Middle frontal gyrus (tissue), 1 donor: ENCODE results near the gene VSNL1.

ENCODE experiments used
- DNase-seq: peaks from one replicate; pipeline ENCODE4 v3.0.0-alpha.2; 2015; ENCODE audit warnings: low spot score; ENCODE audit errors: extremely low spot score

The VSNL1 gene

GRCh38 chr2:17643031-17643615 is 102.6 kb downstream of the VSNL1 start:
- peak; percentile 44 for DNase-seq

DNA sequence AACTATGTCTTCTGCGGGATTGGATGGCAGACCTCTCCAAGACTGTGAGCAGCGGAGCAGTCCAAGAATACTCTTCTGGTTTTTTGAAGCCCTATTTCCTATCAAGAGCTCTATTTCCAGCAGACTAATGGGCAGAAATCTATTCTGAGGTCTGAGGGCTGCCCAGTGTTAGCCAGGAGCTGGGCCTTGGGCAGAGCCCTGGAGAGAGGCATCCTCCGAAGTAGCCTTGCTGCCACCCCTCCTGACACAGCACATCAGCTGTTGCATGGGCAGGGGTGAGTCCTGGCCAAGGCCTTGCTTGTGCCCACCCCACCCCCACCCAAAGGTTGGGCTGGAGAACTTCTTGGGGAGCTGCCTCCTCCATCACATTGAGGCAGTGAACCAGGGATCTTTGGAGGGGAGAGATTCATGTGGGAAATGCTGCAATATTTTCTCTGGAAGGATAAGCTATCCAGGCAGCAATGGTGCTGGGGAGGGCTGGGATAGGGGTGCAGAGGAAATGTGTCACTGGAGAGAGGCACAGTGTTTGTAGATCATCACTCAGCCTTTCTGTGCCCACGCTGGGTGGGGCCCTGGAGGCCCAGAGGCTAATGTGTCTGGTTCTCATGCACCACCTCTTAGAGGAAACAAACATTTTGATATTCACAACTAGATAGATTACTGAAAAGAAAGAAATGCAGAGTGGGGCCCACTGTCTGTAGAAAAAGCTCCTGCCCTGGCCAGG is 104.7 kb downstream of the VSNL1 start:
- DNase-seq: no peak

DNA sequence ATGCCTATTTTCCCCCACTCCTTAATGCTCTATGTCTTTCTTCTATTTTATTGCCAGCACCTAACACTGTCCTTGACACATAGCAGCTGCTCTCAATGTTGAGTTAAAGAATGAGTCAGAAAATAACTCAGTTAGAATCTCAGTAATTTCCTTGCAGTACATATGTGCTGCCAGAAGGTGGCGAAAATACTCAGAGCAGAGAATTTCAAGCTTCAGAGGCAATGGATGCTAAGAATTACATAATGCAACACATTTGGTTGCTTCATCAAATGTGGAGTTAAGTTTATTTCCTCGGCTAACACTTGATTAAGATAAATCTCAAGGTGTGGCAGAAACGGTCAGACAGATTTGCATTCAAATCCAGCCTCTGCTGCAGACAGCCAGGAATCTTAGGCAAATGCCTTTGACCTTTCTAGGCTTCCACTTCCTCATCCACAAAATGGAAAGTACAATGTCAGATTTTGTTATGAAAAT is 105.6 kb downstream of the VSNL1 start:
- DNase-seq: peak; percentile 77

GRCh38 chr2:17646838-17647701 is 106.6 kb downstream of the VSNL1 start:
- no peak for DNase-seq

- DNase-seq: no peak
Measured at GRCh38 chr2:17648581-17648980, 108.1 kb downstream of the VSNL1 start.

DNA sequence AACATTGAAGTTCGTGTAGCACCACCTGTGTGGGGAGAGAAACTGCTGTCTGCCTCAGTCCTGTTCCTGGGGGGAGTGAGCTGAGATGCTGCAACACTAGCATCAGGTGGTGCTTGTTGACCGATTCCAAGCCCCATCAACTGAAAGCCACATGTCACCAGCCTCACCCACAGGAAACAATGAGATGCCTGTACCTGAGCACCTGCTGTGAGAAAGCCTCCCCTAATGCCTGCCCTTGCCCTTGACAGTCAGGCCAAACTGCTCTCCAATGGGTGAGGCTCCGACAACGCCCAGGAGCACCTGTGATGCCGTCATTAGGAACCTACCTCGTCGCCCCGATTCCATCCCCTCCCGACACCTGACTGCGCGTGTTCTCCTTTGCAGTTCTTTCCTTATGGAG is 108.5 kb downstream of the VSNL1 start:
- no peak for DNase-seq

DNA sequence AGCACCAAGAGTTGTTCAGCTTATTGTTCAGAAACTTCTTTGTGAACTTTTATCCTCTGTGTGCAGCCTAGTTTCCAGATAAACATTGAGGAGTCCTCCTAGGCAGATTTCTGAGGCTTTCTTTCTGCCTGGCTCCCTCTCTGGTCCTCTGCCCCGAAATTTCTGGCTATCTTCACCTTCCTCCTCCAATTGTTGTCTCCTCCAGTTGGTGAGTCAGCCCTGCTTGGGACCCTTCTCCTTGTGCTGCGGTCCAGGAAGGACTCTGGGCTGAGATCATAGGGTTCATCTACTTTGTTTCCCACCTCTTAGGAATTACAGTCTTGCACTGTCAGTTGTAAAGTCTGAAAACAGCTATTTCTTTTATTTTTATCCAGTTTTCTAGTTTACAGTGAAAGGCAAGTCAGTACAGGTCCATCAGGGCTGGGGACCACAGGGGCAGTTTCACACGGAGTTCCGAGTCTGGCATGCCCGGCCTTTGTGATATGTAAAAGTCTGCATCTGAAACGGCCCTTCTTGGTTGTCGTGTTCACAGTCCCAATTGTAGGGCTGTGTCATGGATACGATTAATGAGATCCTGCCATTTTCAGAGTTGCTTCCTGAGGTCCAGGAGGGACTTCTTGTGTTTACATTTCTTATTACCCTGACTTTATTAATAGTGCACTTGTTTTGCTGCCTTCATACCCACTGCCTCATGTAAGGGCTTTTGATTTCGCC is 112.3 kb downstream of the VSNL1 start:
- DNase-seq: no peak

DNA sequence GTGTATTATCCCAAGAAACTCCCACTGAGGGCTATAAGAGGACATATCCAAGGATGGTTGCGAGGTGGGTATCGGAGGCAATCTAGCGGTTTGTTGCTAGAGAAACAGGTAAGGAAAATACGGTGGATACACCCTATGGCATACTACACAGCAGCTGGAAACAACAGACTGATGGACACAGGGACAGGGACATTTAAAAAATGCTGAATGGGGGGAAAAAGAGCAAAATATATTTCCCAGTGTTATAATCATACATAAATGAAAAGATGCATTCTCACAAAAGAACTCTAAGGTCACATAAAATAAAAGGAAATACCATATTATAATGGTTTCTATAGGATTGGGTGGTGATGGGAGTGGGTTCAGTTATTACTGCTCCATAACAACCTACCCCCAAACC is 117.3 kb downstream of the VSNL1 start:
- no peak for DNase-seq

GRCh38 chr2:17658251-17658843 is 117.9 kb downstream of the VSNL1 start:
- no peak for DNase-seq

DNA sequence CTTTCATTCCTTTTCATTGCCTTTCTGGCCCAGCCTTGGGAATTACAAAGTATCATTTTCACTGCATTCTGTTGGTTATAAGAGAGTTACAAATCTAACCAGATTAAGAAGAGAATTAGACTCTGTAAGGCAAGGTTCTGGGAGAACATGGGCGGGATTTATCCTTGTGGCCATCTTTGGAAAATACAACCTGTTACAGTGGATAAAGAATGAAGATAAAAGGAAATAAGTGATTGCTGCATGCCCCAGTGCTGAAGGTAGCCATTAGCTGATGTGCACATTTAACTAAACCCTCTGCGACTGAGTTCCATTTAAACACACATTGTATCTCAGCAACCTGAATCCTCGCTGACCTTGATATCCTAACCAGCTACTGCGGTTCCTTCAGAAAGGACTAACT is 119.7 kb downstream of the VSNL1 start:
- no peak for DNase-seq

DNA sequence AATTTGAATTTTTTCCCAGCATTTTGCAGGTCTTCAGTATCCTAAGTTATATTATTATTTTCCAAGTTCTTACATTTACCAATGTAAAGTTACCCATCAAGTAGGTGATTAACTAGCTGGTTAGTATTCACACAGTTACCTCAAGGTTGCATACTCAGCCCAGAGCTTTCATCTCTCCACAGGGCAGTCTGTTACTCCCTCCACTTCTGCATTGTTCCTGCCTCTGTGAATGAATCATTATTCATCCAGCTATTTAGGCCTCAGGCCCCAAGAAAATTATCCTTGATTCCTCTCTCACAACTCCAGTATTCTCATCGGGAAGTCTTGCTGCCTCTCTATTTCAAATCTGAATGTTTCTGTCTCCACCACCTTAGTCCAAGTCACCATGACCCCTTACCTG is 121.0 kb downstream of the VSNL1 start:
- no peak for DNase-seq

DNA sequence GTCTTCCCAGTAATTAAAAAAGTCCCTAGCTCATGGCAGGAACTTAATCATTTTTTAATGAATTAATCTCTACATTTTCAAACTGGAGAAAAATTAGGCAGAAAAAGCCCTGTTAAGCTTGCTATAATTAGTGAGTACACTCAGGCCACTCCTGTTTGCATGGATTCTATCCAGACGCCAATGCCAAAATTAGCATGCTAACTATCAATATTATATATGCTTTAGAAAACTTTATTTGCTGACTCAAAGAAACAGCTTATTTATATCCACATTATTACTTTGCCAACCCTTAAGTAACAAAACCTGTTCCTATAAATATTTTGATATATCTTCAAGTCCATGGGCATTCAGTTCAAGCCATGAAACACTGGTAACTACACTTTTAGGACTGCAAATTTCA is 122.2 kb downstream of the VSNL1 start:
- no peak for DNase-seq

DNA sequence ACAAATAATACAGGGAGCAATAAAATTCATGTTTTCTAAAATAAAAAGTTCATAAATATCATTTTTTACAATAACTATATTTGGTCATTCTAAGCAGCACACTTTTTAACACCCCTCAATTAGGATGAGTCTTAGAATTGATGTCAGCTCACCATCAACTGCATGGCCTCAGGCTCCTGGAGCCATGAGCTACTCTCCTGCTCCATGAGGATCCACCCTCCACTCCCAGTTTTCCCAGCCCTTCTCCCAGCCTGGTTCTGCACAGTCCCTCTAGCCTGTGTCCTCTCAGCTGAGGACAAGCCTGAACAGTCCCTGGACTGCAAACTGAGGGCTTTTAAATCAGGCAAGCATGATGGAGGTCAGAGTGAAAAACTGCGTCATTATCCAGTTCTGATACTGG is 124.0 kb downstream of the VSNL1 start:
- DNase-seq: no peak

GRCh38 chr2:17667898-17668297 is 127.4 kb downstream of the VSNL1 start:
- DNase-seq: no peak

GRCh38 chr2:17672583-17673317 is 132.3 kb downstream of the VSNL1 start:
- DNase-seq: no peak

- DNase-seq: no peak
Measured at GRCh38 chr2:17674817-17675216, 134.3 kb downstream of the VSNL1 start.

DNA sequence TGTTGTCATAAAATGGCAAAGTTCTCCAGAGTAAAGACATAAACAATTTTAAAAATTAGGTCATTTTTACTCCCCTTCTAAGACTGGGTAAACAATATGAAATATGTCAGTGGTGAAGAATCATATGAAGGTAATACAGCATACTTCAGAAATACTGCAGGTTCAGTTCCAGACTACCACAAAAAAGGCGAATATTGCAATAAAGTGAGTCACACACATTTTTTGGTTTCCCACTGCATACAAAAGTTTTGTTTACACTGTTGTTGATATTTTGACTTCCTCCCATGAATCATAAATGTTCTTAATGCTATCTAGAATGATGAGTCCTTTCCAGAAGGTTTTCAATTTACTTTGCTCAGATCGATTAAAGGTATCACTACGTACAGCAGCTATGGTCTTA is 139.6 kb downstream of the VSNL1 start:
- DNase-seq: no peak

DNA sequence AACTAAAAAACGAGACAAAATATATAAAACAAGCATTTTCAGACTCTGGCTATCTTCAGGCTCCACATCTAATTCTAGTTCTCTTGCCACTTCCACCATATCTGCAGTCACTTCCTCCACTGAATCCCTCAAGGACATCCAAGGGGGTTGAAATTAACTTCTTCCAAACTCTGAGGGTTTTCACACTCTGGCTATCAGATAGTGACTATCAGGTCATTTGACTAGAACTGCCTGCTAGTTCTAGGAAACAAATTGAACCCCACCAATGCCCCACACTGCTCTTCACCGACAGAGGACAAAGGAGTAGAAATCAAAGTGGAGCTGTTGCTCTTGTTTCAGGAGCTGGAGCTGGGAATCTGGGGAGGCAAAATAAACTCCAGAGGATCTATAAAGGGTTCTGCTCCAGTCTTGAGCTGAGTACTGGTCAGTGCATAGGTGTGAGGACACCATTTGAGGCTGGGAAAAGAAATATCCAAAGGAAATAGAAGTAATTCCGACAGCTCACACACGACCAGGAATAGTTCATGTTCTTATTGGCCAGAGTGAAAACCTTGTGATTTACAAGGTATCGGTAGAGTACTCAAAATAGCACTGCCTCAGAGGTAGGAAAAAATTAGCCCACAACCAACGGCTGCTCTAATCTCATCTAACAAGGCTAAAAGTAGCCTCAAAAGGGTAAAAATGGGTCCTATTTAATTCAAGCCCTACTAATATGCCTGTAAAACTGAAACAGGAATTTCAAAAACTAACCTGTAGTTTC is 141.8 kb downstream of the VSNL1 start:
- DNase-seq: no peak

DNA sequence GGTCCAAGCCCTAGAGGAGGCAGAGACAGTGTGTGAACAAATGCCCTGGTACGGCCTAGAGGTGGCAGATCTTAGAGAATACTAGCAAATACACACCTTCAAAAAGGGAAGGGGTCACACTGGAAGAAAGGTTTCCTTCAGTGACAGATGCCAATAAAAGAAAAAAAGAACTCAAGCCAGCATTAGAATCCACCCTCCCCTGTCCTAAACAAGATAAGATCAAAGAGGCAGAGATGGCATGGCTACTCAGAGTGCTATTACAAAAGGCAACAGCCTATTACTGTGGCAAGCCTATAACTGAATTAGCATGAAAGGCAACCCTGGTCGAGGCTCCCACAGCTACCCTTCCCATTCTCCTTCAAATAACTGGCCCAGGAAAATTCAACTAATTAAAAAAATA is 143.5 kb downstream of the VSNL1 start:
- DNase-seq: no peak

DNA sequence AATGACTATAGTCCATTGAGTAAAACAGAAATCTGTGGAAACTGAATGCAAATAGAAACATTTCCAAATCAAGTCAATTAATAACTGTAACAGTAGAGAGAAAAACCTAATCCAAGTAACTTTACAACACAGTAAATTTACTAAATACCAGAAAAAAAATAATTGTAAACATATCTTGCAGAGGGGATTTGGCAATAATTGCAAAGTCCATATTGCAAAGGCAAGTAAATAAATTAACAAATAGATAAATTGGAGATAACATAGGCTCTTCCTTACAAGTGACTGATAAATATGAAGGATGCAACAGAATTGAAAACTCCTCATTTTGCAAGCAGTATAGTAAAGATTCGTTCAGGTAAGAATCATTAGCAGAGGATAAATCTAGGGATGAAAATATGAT is 148.1 kb downstream of the VSNL1 start:
- no peak for DNase-seq
